GM06990 (cell line): ENCODE results near the gene FAM83G.
A peak's percentile ranks its signal among the peaks of the same experiment; 100 is the strongest.
"Not testable (repeated sequence)": the region's sequence is repeated elsewhere in the genome, so short reads cannot be mapped to it uniquely, and the experiment has no call there.

Source experiments
- DNase-seq: peaks from one replicate; pipeline ENCODE4 v3.0.0-alpha.2; 2011; ENCODE audit not compliant: insufficient read length; ENCODE audit errors: extremely low read depth
- H3K27me3 ChIP-seq: replicated peaks from 2 replicates; pipeline ENCODE4 v1.6.0; 2011; ENCODE audit warnings: low read length; ENCODE audit not compliant: control insufficient read depth, insufficient read depth
- H3K36me3 ChIP-seq: 2 replicates; pipeline ENCODE4 v1.5.1; 2011; ENCODE audit warnings: low read length; ENCODE audit not compliant: control insufficient read depth, insufficient read depth
- H3K4me3 ChIP-seq: replicated peaks from 2 replicates; pipeline ENCODE4 v1.5.1; 2011; ENCODE audit warnings: low read depth, mild to moderate bottlenecking, control low read depth, low read length
- TF ChIP-seq, protein P1 (sequence below): IDR thresholded peaks from 2 replicates; pipeline ENCODE4 v1.5.1; 2011; ENCODE audit warnings: low read length, control low read depth, mild to moderate bottlenecking, inconsistent platforms; ENCODE audit not compliant: insufficient read depth, poor library complexity, severe bottlenecking

The FAM83G gene

DNA sequence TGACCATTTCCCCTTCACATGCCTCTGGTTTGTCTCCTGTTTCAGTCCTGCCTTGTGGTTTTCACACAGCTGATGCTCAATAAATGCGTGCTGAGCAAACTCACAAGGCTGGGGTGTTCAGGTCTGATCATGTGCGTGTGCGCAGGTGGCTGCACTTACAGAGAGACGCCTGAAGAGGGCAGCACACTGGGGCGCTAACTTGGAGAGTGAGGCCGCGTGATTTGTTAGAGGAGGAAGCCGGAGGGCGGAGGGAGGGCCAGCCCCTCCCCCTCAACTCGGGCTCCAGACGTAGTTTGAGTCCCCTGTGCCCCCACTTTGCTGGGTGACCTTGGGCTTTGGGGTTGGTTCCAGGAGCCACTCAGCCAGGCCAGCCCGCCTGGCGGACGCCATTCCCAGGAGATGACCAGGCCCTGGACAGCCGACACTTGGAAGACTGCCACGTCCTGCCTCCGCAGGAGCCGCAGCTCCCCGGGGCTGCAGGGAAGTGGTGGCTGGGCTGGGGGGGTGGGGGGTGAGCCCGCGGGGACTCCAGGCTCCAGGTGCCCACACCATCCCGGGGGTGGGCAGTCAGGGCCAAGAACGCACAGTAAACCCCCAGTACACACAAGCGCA is 27.9 kb upstream of the FAM83G start:
- not testable (repeated sequence) for H3K36me3 ChIP-seq, H3K4me3 ChIP-seq, DNase-seq, H3K27me3 ChIP-seq

DNA sequence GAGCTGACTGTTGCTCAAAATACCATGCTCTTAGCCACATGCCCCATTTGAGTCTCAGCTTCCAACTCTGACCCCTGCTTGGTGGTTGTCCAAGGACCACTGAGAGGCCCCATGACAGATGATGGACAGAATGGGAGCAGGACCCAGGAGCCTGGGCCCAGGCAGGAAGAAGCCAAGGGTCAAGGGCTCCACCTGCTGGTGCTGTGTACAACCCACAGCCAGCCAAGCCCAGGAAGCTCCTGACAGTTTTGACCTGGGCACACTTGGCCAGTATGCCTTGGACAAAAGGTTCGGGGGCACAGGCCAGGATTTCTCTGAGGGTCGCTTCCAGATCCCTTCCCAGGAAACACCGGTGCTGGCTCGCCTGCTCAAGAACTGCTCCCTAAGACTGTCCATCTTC is 27.2 kb upstream of the FAM83G start:
- DNase-seq, H3K36me3 ChIP-seq, H3K27me3 ChIP-seq, H3K4me3 ChIP-seq: not testable (repeated sequence)
- TF ChIP-seq, protein P1, sequence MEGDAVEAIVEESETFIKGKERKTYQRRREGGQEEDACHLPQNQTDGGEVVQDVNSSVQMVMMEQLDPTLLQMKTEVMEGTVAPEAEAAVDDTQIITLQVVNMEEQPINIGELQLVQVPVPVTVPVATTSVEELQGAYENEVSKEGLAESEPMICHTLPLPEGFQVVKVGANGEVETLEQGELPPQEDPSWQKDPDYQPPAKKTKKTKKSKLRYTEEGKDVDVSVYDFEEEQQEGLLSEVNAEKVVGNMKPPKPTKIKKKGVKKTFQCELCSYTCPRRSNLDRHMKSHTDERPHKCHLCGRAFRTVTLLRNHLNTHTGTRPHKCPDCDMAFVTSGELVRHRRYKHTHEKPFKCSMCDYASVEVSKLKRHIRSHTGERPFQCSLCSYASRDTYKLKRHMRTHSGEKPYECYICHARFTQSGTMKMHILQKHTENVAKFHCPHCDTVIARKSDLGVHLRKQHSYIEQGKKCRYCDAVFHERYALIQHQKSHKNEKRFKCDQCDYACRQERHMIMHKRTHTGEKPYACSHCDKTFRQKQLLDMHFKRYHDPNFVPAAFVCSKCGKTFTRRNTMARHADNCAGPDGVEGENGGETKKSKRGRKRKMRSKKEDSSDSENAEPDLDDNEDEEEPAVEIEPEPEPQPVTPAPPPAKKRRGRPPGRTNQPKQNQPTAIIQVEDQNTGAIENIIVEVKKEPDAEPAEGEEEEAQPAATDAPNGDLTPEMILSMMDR = peak; percentile 42

DNA sequence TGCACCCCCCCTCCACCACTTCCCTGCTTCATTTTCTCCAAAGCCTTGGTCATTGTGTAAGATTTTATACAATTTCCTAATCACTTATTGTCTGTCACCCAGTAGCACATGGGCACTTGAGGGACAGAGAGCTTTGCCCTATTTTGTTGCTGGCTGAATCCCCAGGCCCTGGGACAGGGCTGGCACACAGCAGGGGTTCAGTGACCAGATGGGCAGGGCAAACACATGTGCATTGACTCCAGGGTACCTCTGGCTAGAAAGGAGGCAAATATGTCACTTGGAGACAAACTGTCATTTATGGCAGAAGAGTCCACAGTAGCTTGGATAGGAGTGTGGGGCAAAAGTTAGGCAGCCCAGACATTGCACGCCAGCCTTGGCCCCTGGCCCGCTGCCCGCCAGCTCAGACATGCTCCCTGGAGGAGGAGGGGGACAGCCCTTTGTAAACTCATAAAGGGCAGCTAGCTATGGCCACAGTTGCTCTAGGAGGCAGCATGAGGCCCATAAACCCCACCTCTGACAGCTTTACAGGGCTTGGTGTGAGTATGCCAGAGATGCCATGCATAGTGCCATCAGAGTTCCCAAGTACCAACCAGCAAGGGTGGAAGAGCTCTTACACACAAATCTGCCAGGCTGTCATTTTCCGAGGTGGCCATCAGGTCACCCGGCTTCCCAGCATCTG is 26.3 kb upstream of the FAM83G start:
- DNase-seq, H3K36me3 ChIP-seq, H3K27me3 ChIP-seq, H3K4me3 ChIP-seq: not testable (repeated sequence)

DNA sequence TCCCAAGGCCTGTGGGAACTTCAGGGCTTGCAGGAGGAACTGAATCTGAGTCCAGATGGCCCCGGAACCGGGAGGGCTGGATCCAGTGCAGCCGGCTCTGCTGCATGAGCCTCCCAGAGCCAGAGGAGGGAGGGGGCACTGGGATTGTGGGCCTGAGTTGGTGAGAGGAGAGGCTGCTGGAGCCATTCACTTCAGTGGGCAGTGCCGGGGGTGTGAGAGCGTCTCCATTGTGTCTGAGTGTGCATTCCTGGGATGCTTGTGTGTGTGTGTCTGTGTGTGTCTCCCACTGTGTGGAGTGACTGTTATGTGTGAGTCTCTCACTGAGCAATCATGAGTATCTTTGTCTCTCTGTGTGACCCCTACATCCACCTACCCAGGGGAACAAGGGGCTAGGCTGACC is 25.2 kb upstream of the FAM83G start:
- not testable (repeated sequence) for DNase-seq, H3K36me3 ChIP-seq, H3K27me3 ChIP-seq, H3K4me3 ChIP-seq

DNA sequence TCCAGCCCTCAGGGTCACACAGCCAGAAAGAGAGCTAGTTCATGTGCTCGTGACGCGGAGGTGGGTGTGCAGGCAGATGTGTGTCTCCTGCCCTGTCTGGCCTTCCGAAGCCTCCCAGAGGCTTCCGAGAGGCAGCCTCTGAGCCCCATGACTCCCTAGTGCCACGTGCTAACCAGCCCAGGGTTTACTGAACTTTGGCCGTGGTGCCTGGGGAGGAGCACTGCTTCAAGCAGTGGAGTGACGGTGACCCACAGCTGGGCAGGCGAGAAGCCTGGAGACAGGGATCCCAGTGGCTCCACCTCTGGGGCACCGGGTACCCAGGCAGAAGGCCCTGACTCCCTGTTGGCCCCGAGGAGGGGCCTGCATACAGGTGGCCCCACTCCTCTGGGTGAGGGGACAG is 24.1 kb upstream of the FAM83G start:
- not testable (repeated sequence) for DNase-seq, H3K27me3 ChIP-seq, H3K4me3 ChIP-seq, H3K36me3 ChIP-seq

DNA sequence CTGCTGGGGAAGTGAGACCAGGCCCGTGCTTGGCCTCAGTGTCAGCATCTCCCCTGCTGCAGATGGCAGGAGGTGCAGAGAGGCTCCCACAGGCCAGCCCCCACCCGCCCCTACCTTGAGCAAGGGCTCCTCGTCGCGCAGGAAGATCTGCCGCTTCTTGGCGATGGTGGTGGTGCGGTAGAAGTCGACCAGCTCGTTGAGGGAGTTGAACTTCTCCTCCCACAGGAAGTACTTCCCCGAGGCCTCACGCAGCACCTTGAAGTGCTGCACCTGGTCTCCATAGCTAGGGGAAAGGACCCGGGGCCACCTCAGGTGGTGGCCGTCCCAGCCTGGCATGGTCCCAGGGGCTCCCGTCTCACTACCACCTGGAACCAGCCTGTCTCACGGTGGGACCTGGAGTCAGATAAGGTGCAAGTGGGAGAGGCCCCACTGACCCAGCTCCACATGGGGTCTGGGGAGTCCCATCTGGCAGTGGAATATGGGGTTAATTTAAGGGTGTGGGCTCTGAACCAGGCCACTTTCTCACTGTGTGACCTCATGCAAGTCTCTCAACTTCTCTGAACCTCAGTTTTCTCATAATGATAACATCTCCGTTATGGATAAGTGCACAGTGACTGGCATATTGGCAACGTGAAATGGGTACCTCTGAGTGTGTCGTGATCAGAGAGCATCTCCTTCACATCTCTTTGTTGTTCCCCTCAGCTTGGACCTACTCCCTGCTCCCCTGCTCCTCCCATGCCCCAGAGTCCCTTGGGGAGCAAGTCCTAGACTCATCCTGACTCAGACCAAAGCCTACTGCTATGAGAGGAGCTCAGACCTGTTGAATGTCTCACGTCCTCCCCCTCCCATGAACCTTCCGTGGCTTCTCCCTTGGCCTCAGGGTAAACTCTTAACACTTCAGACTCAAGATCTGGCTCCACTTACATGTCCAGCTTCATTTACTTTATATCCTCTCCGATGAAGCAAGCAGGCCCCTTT is 19.8 kb upstream of the FAM83G start:
- H3K4me3 ChIP-seq = no peak overlapping the region
- H3K36me3 ChIP-seq = peaks cover 18% of the 10 kb centered on the region
- TF ChIP-seq, protein P1 = no peak
- H3K27me3 ChIP-seq = no peaks in the 10 kb centered on the region
- no peak for DNase-seq

DNA sequence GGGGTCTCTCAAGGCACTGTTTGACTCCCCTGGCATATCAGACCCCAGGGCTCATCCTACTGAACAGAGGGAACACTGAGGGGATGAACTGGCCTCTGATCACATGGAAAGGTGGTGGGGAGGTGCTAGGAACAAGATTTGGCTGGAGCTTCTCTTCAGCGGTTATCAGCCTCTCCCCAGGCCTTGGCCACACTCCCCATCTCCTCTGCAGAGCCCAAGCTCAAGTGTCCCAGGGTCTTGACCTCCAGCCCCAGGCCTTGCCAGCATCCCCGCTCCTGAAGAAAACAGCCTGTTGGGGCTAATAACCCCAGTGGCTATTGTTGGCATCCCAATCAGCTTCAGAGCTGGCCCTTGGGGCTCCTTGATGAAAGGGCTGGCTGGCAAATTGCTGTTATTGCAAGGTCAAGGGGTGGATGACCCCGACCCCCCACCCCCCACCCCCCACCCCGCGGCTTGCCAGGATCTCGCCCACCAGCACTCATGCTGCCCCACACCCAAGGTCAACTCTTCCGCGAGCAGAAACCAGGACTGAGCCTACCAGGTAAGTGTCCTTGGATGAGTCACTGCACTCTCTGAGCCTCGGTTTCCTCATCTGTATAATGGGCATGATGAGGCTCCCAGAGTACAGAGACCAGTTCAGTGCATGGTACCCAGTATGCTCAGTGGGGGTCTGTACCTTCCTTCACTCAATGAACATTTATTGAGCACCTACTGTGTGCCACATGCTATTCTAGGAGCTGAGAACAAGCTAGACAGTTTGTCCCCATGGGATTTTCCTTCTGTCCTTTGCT is 18.8 kb upstream of the FAM83G start:
- H3K4me3 ChIP-seq = no peak overlapping the region
- TF ChIP-seq, protein P1 = no peak
- H3K36me3 ChIP-seq = peaks cover 18% of the 10 kb centered on the region
- no peaks in the 10 kb centered on the region for H3K27me3 ChIP-seq
- no peak for DNase-seq
